Endothelial cell of hepatic sinusoid (primary cell): ENCODE measurements around the gene STARD6.
"Not testable (repeated sequence)": the region's sequence is repeated elsewhere in the genome, so short reads cannot be mapped to it uniquely, and the experiment has no call there.

Experiments
- in situ Hi-C: cut with HindIII; loops from 2 replicates; pipeline ENCODE4 v1.10.0; 2017; ENCODE audit warnings: low sequenced_read_pairs

The STARD6 gene

DNA sequence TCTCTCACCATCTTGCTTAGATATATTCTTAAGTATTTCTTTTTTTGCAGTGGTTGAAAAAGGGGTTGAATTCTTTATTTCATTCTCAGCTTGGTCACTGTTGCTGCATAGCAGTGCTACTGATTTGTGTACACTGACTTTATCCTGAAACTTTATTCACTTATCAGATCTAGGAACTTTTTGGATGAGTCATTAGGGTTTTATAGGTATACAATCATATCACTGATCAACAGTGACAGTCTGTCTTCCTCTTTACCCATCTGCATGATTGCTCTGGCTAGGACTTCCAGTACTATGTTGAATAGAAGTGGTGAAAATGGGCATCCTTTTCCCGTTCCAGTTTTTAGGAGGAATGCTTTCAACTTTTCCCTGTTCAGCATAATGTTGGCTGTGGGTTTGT, 6.5 kb downstream of the STARD6 start:
- in situ Hi-C loops, result no loop called here

DNA sequence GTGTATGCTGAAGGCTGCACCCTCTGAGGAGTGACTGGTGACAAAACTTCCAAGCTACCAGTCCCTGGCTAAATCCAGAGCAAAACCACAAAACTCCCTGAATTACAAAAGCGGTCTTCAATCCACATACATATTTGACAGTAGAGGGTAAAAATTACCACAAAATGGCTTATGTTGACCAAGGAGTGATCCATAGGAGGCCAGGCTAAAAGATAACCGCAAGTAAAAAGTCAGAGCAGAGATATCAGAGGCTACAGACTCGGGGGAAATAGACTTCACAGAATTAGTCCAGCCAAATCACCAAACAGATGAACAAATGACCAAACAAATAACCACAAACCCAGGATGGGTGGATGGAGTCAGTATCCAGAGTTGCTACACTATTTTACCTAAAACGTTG, 19.4 kb downstream of the STARD6 start:
- in situ Hi-C loops, result no loop called here

DNA sequence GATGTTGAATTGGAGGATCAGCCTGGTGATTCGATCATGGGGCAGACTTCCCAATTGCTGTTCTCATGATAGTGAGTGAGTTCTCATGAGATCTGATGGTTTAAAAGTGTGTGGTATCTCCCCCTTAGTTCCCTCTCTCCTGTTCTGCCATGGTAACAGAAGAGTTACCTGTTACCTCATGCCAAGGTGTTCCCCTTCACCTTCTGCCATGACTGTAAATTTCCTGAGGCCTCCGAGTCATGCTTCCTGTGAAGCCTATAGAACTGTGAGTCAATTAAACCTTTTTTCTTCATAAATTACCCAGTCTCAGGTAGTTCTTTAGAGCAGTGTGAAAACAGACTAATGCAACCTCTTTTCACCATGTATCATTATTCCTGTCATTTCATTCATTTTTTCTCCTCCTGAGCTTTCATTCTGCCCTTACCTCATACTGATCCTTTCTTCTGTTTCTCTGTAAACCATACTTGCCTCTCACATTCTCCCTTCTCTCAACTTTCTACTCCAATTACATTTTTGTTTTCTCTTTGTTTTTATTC, 22.0 kb downstream of the STARD6 start:
- in situ Hi-C loops, result no loop called here

DNA sequence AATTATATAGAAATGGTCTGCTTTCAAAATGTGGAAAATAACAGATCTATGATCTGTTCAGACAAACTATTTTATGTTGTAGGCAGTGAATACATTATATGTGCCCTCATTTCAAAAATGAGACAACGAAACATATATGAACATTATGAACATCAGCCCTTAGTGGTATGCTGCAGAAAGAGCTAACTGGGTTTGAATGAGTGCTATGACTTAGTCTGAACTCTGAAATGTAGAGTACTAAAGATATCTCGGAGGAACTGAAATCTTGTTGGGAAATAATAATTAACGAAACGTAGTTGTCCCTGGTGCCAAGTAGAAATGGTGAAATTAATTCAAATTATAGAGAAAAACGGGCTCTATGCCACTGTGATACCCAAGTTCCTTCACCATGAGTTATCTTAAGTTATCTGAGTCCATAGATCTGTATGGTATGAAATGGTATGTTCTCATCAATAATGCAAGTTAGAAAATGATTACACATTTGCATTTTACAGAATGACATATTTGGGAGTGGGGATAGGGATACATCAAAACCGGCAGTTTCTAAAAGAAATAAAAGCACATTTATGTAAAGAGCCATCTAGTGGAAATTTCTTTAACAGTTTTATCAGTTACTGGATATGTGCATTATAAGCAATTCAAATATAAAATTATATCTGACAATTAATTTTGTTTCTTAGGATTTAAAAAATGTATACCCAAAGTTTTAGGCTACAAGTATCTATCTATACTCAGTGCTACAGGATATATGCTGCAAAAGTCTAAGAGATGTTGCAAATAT, 26.7 kb downstream of the STARD6 start:
- in situ Hi-C loops, result no loop called here

DNA sequence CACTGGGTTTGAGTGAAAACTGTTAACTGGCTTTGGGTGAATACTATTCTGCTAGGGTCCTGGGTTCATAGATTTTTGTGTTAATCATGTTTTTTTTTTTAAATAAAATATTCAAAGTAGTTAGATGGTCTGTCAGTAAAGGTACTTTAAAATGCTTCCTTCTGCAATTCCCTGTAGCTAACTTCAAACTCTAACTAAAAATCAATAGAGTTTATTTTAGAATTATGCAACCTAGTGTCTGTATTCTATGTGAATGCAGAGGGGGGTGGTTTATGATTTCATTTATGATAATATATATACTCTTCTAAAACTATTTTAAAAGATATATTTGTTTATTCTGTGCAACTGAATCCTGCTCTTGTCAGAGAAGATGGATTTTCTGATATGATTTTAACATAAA, 27.9 kb downstream of the STARD6 start:
- in situ Hi-C loops, result no loop called here

DNA sequence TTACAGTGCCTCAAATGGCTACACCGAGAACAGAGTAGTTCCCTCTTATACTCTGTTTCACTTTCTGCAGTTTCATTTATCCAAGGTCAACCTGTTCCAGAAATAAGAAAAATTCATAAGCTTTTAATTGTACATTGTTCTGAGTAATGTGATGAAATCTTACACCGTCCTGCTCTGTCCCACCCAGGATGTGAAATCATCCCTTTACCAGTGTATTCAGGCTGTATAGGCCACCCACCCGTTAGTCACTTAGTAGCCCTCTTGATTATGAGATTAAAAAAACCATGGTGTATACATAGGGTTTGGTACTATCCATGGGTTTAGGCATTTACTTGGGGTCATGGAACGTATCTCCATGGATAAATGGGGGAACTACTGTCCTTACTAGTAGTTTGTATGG, 29.8 kb downstream of the STARD6 start:
- in situ Hi-C loops, result no loop called here

DNA sequence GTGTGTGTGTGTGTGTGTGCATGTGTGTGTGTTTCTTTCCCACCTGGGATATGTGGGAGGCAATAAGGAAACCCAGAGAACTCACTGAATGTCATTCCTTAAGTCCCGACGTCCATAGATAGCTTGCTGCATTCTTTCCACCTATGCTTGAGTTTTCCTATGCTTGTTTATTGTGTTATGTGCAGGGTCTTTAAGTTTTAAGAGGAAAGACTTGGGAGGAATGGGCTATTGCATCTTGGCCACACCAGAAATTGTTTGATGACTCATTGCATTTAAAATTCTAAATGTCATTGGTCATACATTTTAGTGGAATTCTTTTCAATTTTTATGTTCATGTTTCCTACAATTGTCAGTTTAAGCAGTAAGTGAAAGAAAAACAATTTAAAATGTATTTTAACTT, 33.7 kb downstream of the STARD6 start:
- in situ Hi-C loops, result no loop called here

DNA sequence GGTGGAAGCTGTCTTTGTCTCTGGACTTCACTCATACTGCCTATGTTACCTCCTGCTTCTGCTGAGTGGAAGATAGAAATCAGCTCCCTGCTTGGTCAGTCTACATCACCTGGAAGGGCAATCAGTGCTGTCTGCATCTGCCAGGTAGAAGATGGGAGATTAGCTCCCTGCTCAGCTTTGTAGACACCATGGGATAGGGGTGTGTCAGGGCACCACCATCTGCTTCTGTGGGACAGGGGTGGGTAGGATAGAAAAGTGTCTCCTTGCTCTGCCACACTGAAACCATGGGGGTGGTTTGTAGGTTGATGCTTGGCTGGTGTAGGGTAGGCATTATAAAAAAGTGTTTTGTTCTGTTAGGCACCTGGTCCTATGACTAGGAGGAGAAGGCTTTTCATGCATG, 34.1 kb downstream of the STARD6 start:
- in situ Hi-C loops, result no loop called here

DNA sequence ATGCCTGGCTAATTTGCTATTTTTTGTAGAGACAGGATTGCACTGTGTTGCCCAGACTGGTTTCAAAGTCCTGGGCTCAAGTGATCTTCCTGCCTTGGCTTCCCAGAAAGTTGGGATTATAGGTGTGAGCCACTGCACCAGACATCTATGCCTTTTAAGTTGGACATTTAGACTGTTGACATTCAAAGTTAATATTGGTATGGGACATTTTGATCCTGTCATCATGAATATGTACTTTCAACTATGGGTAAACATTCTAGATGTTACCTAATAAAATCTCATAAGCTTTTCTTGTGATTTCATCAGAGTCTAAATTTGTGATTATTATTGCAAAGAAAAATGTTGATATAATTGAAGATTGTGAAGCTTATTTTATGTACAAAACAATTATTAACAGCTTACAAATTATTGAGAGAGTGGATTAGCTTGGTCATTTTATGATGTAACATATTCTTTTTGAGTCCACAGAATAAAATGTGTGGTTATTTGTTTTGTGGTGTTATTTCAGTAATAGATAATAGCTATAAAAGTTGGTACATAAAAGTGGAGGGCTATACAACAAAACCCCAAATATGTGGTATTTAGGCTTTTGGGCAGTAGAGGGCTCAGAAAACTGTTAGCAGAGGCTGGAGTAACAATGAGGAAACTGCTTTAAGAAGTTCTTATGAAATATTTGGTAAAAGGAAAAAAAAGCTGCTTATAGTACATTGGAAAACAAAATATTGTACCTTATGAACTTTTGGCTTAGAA, 41.4 kb downstream of the STARD6 start:
- in situ Hi-C loops, result no loop called here

DNA sequence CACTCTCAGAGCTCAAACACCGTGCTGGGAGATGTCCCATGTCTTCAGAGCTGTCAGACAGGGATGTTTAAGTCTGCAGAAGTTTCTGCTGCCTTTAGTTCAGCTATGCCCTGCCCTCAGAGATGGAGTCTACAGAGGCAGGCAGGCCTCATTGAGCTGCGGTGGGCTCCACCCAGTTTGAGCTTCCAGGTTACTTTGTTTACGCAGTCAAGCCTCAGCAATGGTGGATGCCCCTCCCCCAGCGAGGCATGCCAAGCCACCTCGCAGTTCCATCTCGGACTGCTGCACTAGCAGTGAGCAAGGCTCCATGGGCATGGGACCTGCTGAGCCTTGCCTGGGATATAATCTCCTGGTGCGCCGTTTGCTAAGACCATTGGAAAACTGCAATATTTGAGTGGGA, 48.1 kb downstream of the STARD6 start:
- in situ Hi-C loops, result not testable (repeated sequence)

DNA sequence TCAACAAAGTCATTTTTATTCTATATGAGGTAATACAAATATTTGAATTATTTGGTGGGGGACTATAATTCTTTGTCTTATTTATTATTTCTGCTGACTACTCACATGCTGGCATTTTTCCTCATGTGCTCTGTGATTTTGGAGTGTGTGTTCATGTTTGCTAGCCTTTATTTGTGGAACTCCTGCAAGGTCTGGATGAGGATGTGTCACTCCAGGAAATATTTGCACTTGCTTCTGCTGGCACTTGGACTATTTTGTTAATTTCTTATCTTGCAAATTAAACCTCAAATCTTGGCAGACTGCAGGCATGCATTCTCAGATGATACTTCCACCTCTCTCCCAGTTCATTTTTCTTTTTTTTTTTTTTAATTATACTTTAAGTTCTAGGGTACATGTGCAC, 54.2 kb downstream of the STARD6 start:
- in situ Hi-C loops, result no loop called here

DNA sequence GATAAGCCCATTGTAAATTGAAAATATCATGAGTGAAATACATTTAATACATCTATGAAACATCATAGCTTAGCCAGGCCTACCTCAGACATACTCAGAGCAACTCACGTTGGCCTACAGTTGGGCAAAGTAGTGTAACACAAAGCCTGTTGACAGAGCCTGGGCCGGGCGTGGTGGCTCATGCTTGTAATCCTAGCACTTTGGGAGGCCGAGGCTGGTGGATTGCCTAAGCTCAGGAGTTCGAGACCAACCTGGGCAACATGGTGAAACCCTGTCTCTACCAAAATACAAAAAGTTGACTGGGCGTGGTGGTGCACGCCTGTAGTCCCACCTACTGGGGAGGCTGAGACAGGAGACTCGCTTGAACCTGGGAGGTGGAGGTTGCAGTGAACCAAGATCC, 58.7 kb downstream of the STARD6 start:
- in situ Hi-C loops, result not testable (repeated sequence)

DNA sequence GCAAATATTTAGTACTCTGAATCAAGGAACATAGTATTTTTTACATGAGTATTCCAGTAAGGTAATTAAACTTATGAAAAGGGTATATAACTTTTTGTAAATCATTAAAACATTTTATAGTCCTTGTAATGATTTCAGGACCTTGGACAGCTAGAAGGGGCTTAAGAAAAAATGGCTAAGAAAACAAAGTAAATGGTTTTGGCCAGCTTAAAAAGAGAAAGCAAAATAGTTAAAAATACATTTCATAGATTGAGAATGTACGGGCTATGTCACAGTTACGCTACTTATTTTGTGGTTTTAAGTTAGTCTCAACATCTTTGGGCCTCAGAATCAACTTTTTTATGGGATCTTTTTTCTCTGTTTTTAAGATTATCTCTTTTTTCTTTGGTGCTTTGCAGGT, 61.6 kb downstream of the STARD6 start:
- in situ Hi-C loops, result no loop called here

DNA sequence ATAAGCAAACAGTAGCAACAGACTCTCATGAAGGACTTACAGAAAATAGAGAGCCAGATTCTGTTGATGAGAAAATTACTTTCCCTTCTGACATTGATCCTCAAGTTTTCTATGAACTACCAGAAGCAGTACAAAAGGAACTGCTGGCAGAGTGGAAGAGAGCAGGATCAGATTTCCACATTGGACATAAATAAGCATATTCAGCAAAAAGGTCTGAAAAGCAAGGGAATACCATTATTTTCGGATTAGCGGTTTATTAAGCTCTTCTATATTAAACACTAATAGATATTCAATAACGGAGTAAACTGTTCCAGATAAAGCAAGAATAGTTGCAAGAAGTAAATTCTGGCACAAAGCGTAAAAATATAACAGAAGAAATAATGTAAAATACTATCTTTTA, 63.4 kb downstream of the STARD6 start:
- in situ Hi-C loops, result no loop called here

DNA sequence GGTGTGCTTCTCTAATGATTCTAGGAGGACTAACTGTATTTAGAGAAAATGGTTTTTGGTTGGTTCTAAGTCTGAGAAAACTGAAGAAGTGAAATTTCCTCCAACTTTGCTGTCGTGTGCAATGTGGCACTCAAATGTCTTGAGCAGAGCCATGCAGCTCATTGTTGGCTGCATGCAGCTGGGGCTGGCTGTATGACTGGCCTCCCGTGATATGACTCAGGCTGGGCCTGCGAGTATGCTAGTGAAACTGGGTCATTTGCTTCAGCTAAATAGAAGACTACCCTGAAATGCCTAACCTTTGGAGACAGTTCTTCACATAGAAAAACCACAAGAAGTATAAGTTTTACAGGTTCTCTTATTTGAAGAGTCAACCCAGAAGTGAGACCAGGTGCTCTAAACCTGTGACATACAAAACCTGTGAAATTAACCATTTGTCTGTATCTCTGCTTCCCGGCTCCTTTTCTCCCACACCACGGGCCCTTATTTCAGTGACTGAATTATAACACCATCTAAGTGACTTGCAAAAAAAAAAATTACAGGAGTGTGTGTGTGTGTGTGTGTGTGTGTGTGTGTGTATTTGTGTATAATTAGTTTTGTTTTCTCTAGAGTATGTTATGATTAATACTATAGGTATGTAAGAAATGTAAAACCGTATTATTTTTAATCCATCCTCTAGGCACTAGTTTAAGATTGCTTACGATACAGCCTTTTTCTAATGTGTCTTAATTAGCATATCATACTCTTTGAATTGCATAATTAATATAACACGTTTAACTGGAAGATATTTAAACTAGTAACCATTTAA, 72.5 kb downstream of the STARD6 start:
- in situ Hi-C loops, result no loop called here

DNA sequence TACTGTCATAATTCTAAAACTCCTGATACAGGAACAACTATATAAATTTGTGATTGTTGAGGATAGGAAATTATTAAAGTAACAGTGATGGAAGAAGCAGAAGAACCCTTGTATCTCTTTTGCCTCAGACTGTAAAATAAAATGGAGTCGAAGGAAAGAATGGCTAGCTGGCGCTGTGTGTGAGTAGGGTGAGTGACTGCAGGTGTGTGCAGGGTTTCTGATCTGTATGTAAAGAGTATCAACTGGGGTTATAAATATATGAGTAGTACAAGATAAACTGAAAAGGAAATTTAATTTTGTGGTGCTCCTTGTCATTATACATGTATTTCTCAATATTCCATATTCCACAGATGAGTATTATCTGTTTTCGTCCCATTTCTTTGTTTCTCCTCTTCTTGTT, 73.1 kb downstream of the STARD6 start:
- in situ Hi-C loops, result no loop called here

DNA sequence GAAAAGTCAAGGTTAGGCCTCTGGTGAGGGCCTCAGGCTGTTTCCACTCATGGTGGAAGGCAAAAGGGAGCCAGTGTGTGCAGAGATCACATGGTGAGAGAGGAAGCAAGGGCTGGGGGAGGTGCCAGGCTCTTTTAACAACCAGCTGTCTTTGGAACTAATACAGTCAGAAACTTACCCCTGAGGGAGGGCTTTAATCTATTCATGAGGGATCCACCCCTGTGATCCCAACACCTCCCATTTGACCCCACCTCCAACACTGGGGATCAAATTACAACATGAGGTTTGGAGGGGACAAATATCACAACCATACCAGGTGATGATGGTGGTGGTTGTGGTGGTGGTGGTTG, 77.5 kb downstream of the STARD6 start:
- in situ Hi-C loops, result no loop called here

DNA sequence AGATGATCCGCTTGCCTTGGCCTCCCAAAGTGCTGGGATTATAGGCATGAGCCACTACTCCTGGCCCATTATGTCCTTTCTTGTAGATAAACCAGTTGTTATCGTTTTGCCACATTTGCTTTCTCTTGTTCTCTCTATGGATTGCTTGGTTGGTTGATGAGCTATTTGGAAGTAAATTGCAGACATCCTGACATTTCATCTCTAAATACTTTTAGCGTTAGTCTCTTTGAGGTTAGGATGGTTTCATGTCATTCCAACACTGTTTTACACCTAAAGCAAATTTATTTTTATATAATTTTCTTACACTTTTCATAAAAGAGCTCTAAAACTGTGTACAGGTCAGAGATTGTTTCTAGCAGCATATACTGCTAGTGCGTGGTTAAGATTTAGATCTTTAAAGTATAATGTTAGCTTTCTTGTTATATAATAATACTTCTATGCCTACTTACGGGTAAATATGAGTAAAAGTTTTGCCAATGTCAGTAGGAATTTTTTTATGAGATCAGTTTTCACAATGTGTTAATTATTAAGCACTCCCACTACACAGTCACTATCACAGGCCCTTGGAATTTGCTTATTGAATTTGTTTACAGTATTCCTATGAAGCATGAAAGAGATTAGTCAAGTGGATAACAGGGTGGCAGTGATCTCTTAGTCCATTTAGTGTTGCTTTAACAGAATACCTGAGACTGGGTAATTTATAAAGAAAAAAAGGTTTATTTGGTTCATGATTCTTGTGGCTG, 78.0 kb downstream of the STARD6 start:
- in situ Hi-C loops, result no loop called here

DNA sequence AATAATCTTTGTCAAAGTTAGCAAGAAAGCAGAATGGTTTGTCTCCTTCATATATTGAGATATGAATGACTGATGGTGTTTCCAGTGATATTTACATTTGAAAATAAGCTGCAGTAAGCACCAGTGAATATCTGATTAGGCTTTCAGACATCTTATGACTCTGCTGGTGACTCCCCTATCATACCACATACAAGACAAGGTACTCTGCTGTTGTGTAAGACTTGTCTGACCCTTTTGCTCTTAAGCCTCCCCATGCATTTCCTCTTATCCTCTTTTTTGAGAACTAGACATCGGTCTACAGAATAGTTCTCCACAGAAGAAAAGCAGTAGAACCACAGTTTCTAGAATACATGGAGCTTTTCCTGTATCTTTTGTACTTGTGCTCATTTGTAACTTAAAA, 79.0 kb downstream of the STARD6 start:
- in situ Hi-C loops, result no loop called here

DNA sequence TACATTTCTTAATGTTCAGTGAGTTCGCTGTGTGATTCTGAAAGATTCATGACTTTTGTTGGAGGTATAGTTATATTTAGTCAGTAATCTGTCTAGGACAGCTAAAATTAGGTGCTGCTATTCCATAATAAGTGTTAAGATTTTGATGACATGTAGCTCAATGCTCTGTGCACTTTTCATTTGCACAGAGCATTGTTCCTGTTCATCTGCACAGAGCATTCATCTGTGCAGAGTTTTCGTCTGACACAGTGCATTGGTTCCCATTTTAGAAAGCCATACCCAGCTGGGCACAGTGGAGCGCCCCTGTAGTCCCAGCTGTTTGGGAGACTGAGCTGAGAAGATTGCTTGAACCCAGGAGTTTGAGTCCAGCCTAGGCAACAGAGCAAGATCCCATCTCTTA, 79.8 kb downstream of the STARD6 start:
- in situ Hi-C loops, result no loop called here
